G401.6 (cell line): Measurements from ENCODE around the gene OR10V1.

Experiments used
- FAIRE-seq: peaks from 2 replicates; lab custom pipeline; 2012; peaks lifted over from hg19 to GRCh38; lab: Jason Lieb, UNC

Gene OR10V1

GRCh38 chr11:59713745-59714144 lies at the start of gene OR10V1:
Gene OR10V1, minus strand, starts transcription at chr11:59713845. Its CDS starts 0 bp downstream, at chr11:59713845.
- FAIRE-seq = no peak

DNA sequence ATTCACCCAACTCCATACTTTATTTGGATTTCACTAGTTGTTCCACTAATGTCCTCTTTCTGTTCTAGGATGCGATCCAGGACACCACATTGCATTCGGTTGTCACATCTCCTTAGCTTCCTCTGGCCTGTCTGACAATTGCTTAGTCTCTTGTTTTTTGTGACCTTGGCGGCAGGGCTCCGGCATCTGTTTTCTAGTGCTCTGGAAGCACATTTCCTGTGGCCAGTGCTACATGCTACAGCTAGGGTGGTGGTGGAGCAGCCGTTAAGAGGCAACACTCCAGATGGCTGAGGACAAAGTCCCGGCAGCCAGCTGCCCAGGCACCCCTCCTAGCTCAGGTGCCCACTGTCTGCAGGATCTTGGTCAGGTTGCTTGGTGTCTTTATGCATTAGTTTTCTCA lies 48.3 kb upstream of the OR10V1 start:
- FAIRE-seq = no peak

DNA sequence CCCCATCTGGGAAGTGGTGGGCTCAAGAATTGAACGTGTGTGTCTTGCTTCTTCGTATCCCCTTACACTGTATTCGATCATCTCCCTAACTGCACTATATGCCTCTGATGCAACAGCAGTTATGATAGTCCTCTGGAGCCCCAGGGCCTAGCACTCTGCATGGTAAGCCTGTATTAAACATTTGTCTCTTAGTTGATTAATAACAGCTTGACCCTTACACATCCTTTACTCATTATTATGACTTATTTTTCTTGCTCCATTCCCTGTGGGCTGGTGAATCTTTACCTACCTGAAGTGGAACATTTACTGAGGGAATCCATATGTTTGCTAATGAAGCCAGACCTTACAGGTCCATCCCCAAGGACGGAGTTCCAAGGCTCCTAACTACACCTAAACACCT lies 47.1 kb upstream of the OR10V1 start:
- FAIRE-seq = no peak

- no peak for FAIRE-seq
These were observed 46.3 kb upstream of the OR10V1 start for GRCh38 chr11:59759900-59760299.

- FAIRE-seq = no peak
These were observed 44.9 kb upstream of the OR10V1 start for GRCh38 chr11:59758401-59759037.

- FAIRE-seq = no peak
These were observed 43.2 kb upstream of the OR10V1 start for GRCh38 chr11:59756845-59757244.

GRCh38 chr11:59756558-59756840 lies 42.9 kb upstream of the OR10V1 start:
- no peak for FAIRE-seq

GRCh38 chr11:59755701-59756557 lies 42.3 kb upstream of the OR10V1 start:
- no peak for FAIRE-seq

GRCh38 chr11:59754859-59755700 lies 41.4 kb upstream of the OR10V1 start, which contains the start of gene STX3:
Gene STX3, plus strand, starts transcription at chr11:59755376. Its CDS starts 230 bp downstream, at chr11:59755606.
- no peak for FAIRE-seq

DNA sequence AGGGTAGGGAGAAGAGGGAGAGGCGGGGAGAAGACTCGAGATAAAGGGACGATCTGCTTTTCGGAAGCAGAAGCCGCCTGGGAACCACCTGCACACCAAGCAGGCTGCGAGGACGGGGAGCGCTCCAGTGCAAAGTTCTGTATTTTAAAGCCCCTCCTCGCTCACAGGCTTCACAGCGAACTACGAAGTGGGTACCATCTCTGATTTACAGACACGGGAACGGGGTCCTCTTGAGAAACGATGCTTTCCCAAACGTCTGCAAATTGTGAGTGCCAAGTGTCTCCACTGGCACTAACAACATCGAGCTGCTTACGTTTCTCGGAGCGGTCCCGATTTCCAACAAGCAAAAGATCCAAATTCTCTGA lies 40.8 kb upstream of the OR10V1 start:
- no peak for FAIRE-seq

DNA sequence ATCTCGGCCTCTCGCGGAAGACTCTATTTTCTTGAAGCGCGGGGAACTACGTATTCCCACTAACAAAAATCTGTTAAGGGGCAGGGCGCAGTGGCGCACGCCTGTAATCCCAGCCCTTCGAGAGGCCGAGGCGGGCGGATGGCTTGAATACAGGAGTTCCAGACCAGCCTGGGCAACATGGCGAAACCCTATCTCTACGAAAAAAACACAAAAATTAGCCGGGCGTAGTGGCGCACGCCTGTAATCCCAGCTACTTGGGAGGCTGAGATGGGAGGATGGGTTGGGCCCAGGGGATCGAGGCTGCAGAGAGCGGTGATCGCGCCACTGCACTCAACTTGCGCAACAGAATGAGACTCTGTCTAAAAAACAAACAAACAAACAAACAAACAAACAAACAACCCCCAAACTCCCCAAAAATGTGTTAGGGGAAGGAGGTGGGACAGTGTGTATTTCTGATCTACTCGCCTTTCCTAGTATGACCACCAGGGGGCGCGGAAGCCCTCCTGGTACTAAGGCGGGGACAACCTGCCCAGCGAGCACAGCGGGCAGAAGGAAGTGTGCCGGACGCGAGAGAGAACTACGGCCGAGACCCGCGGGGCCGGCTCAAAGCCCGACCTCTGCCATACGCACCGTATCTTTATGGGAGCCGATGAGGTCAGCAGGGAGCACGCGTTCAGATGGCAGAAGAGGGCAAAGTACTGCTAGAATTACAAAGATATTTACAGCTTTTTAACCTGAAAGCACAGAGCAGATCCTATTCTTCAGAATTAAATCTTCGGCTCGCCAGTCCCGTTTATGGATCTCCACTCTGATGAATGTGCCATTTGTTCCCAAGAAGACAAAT lies 40.2 kb upstream of the OR10V1 start:
- peak; percentile 49 for FAIRE-seq

GRCh38 chr11:59746111-59746510 lies 32.5 kb upstream of the OR10V1 start:
- FAIRE-seq = no peak

GRCh38 chr11:59730896-59731565 lies 17.4 kb upstream of the OR10V1 start:
- FAIRE-seq = no peak

- FAIRE-seq = no peak
These were observed 16.2 kb upstream of the OR10V1 start for GRCh38 chr11:59729834-59730233.

- FAIRE-seq = no peak
These were observed 15.3 kb upstream of the OR10V1 start for GRCh38 chr11:59728913-59729312.

GRCh38 chr11:59728154-59728553 lies 14.5 kb upstream of the OR10V1 start:
- no peak for FAIRE-seq

GRCh38 chr11:59727426-59727825 lies 13.8 kb upstream of the OR10V1 start:
- no peak for FAIRE-seq

GRCh38 chr11:59724066-59724465 lies 10.4 kb upstream of the OR10V1 start:
- no peak for FAIRE-seq

DNA sequence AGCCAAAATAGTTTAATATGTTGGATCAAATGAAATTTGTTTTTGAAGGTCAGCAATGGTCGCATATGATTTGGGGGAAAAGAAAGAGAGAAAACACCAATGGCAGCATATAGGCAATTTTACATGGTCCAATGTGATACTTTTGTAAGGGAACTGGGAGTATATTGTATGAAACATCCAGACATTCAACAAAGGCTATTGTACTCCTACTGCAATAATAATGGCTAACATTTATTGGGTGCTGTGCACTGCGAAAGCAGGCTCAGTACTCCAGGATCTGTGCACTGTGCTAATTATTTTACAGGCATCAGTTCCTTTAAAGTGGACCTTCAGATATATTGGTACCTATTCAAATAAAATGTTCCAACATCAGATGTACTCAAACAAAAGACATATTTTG lies 5.9 kb upstream of the OR10V1 start:
- FAIRE-seq = no peak

DNA sequence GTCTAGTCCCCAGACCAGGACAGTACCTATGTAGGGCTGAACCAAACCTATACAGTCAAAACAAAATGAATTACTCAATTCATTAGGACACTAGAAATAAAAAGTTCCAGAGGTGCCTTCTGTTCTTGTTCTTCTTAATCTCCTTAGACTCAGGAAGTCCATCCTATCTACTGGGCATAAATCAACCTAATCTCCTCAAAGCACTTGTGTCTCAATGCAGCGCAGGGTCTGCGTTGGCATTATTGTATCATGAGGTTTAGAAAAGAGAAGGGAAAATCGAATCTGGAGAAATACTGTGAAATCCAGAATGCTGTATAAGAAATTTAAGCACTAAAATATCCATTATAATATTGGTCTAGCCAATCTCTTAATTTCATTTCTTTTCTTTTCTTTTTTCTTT lies 2.4 kb upstream of the OR10V1 start:
- FAIRE-seq = no peak

GRCh38 chr11:59710136-59710847 lies 3.4 kb downstream of the OR10V1 start:
- FAIRE-seq = no peak
